H1 (cell line): ENCODE data around the gene CTCF. TPM values are rescaled to one million over a fixed set of nuclear protein-coding genes. Genes with fewer than 3 reads are reported as not detected.
A peak's percentile ranks its signal among the peaks of the same experiment; 100 is the strongest.

Experiments used
- CTCF ChIA-PET: fragments of 300-600 bp; sonication (Branson Sonifier 250); formaldehyde crosslinking; loops from one replicate; lab custom pipeline; 2021; ENCODE audit not compliant: partially characterized antibody; lab: Charles Lee
- POLR2A ChIA-PET: fragments of 300-600 bp; sonication (Branson Sonifier 250); formaldehyde crosslinking; loops from one replicate; lab custom pipeline; 2021; ENCODE audit warnings: inconsistent platforms; ENCODE audit not compliant: partially characterized antibody; lab: Charles Lee
- DNase-seq, 2 experiments: peaks; one replicate each; pipeline versions ENCODE4 v3.0.0 to v3.0.0-alpha.2; 2010 to 2022; ENCODE audit warnings: low spot score in 2 of 2, low read depth in 1 of 2, mixed read lengths in 1 of 2
- FAIRE-seq: peaks from 2 replicates; lab custom pipeline; 2011; peaks lifted over from hg19 to GRCh38; lab: Jason Lieb, UNC
- H2AFZ ChIP-seq: 2 replicates; pipeline ENCODE4 v1.8.1; 2012; ENCODE audit warnings: low read length, inconsistent platforms
- H2AK5ac ChIP-seq: 2 replicates; pipeline ENCODE4 v1.6.1; 2013; ENCODE audit warnings: low read depth, low read length
- H2BK120ac ChIP-seq: replicated peaks from 2 replicates; pipeline ENCODE3; 2013; ENCODE audit warnings: low read depth, low read length, inconsistent platforms
- H2BK12ac ChIP-seq: 2 replicates; pipeline ENCODE4 v1.6.1; 2013; ENCODE audit warnings: low read depth, low read length
- H2BK15ac ChIP-seq: 2 replicates; pipeline ENCODE4 v1.6.1; 2013; ENCODE audit warnings: low read length
- H2BK20ac ChIP-seq: 2 replicates; pipeline ENCODE4 v1.6.1; 2013; ENCODE audit warnings: low read length
- H2BK5ac ChIP-seq: 2 replicates; pipeline ENCODE4 v1.6.1; 2013; ENCODE audit warnings: low read depth, low read length
- H3K14ac ChIP-seq: 2 replicates; pipeline ENCODE4 v1.6.1; 2013; ENCODE audit warnings: inconsistent platforms; ENCODE audit not compliant: insufficient read length
- H3K18ac ChIP-seq: 2 replicates; pipeline ENCODE4 v1.6.1; 2013; ENCODE audit warnings: low read length; ENCODE audit errors: extremely low read depth
- H3K23ac ChIP-seq: 2 replicates; pipeline ENCODE4 v1.6.1; 2013; ENCODE audit warnings: inconsistent platforms; ENCODE audit not compliant: insufficient read length
- H3K23me2 ChIP-seq: 2 replicates; pipeline ENCODE4 v1.6.1; 2013; ENCODE audit warnings: low read depth, low read length
- H3K27ac ChIP-seq: 2 replicates; pipeline ENCODE4 v1.6.1; 2011; ENCODE audit warnings: low read depth, low read length, inconsistent platforms
- H3K27me3 ChIP-seq, 4 experiments: replicated peaks in 1 of 4; 1 replicate in 1 of 4; 2 replicates in 3 of 4; pipeline versions ENCODE4 v1.6.1 to v1.8.1; 2011 to 2013; ENCODE audit warnings: low read length in 3 of 4, mild to moderate bottlenecking in 3 of 4, inconsistent platforms in 2 of 4, mixed read lengths in 2 of 4, moderate library complexity in 1 of 4; ENCODE audit not compliant: control insufficient read depth in 3 of 4, insufficient read depth in 3 of 4; ENCODE audit errors: extremely low read depth in 1 of 4
- H3K36me3 ChIP-seq, 4 experiments: 2 replicates each; pipeline versions ENCODE4 v1.6.1 to v1.8.1; 2011 to 2013; ENCODE audit warnings: mild to moderate bottlenecking in 4 of 4, low read length in 3 of 4, moderate library complexity in 2 of 4, control low read depth in 1 of 4, inconsistent platforms in 1 of 4; ENCODE audit not compliant: insufficient read depth in 4 of 4, control insufficient read depth in 2 of 4
- H3K4ac ChIP-seq: replicated peaks from 2 replicates; pipeline ENCODE3; 2013; ENCODE audit warnings: low read length, low read depth, mixed read lengths, inconsistent platforms; ENCODE audit not compliant: insufficient read length
- H3K4me1 ChIP-seq, 4 experiments: replicated peaks in 1 of 4; 1 replicate in 1 of 4; 2 replicates in 3 of 4; pipeline versions ENCODE4 v1.6.1 to v1.8.1; 2011 to 2013; ENCODE audit warnings: low read length in 3 of 4, inconsistent platforms in 2 of 4, mixed read lengths in 1 of 4; ENCODE audit not compliant: insufficient read depth in 4 of 4, control insufficient read depth in 3 of 4
- H3K4me2 ChIP-seq, 2 experiments: 2 replicates each; pipeline versions ENCODE4 v1.6.1 to v1.8.1; 2011 to 2013; ENCODE audit warnings: low read depth in 2 of 2, low read length in 2 of 2, control low read depth in 1 of 2, inconsistent platforms in 1 of 2, mild to moderate bottlenecking in 1 of 2; ENCODE audit not compliant: insufficient read depth in 1 of 2
- H3K4me3 ChIP-seq, 4 experiments: fragments of 200-600, 300-600 bp in 1 of 4; sonication (generic), shearing (Covaris generic), sonication (Bioruptor Twin) in 1 of 4; 2 replicates each; pipeline versions ENCODE4 v1.5.1 to v1.8.1; 2011 to 2016; ENCODE audit warnings: low read length in 4 of 4, low read depth in 3 of 4, control low read depth in 2 of 4, inconsistent platforms in 2 of 4, mild to moderate bottlenecking in 2 of 4, mixed read lengths in 1 of 4, moderate library complexity in 1 of 4; ENCODE audit not compliant: insufficient read depth in 2 of 4; ENCODE audit errors: extremely low read depth in 1 of 4
- H3K56ac ChIP-seq: replicated peaks from 2 replicates; pipeline ENCODE3; 2013; ENCODE audit warnings: low read depth, mild to moderate bottlenecking, mixed read lengths, low read length, inconsistent platforms; ENCODE audit not compliant: insufficient read length
- H3K79me1 ChIP-seq: 2 replicates; pipeline ENCODE4 v1.6.1; 2013; ENCODE audit warnings: low read depth, low read length, control low read depth
- H3K79me2 ChIP-seq, 2 experiments: 2 replicates each; pipeline versions ENCODE4 v1.6.1 to v1.8.1; 2012 to 2013; ENCODE audit warnings: low read length in 2 of 2, mild to moderate bottlenecking in 2 of 2, inconsistent platforms in 1 of 2; ENCODE audit not compliant: insufficient read depth in 2 of 2, control insufficient read depth in 1 of 2
- H3K9ac ChIP-seq, 4 experiments: replicated peaks in 1 of 4; 1 replicate in 1 of 4; 2 replicates in 3 of 4; pipeline versions ENCODE4 v1.6.1 to v1.8.1; 2011 to 2013; ENCODE audit warnings: low read depth in 3 of 4, low read length in 3 of 4, control low read depth in 2 of 4, mild to moderate bottlenecking in 2 of 4, moderate library complexity in 2 of 4, inconsistent platforms in 1 of 4; ENCODE audit errors: extremely low read depth in 1 of 4
- H3K9me3 ChIP-seq, 2 experiments: 2 replicates each; pipeline versions ENCODE4 v1.6.1 to v1.8.1; 2012 to 2013; ENCODE audit warnings: mild to moderate bottlenecking in 2 of 2, moderate library complexity in 2 of 2, control low read depth in 1 of 2, inconsistent platforms in 1 of 2, low read depth in 1 of 2, low read length in 1 of 2, mixed read lengths in 1 of 2; ENCODE audit not compliant: insufficient read depth in 2 of 2
- H4K20me1 ChIP-seq, 2 experiments: replicated peaks in 1 of 2; 2 replicates each; pipeline versions ENCODE3 to v1.8.1; 2011 to 2013; ENCODE audit warnings: inconsistent platforms in 2 of 2, low read length in 2 of 2, mild to moderate bottlenecking in 1 of 2; ENCODE audit not compliant: insufficient read depth in 2 of 2, control insufficient read depth in 1 of 2
- H4K5ac ChIP-seq: 2 replicates; pipeline ENCODE4 v1.6.1; 2013; ENCODE audit warnings: low read length, low read depth, mixed read lengths, inconsistent platforms; ENCODE audit not compliant: insufficient read length
- H4K8ac ChIP-seq: 2 replicates; pipeline ENCODE4 v1.8.0; 2013; ENCODE audit warnings: mild to moderate bottlenecking, moderate library complexity, low read length, inconsistent platforms; ENCODE audit not compliant: insufficient read depth; ENCODE audit errors: extremely low read depth
- H4K91ac ChIP-seq: replicated peaks from 2 replicates; pipeline ENCODE3; 2013; ENCODE audit warnings: low read length, mixed read lengths, inconsistent platforms; ENCODE audit not compliant: insufficient read length
- BCL11A ChIP-seq, 2 experiments: IDR thresholded peaks; one replicate each; pipeline ENCODE4 v1.6.1; 2011; ENCODE audit warnings: low read depth in 2 of 2, low read length in 2 of 2, mild to moderate bottlenecking in 2 of 2
- BRCA1 ChIP-seq: IDR thresholded peaks from 2 replicates; pipeline ENCODE4 v1.6.1; 2012; ENCODE audit warnings: low read depth, low read length, improper control_type of control experiment
- CHD1 ChIP-seq: IDR thresholded peaks from 2 replicates; pipeline ENCODE4 v1.6.1; 2012; ENCODE audit warnings: low read depth, low read length, improper control_type of control experiment
- EGR1 ChIP-seq: IDR thresholded peaks from 2 replicates; pipeline ENCODE4 v1.6.1; 2011; ENCODE audit warnings: low read depth, low read length, borderline replicate concordance
- EZH2 ChIP-seq: fragments of 200-600 bp; sonication (generic); IDR thresholded peaks from 2 replicates; pipeline ENCODE4 v1.7.1; 2012; ENCODE audit warnings: low read depth, mild to moderate bottlenecking, moderate library complexity, low read length, inconsistent platforms; ENCODE audit not compliant: severe bottlenecking
- GABPA ChIP-seq: IDR thresholded peaks from 2 replicates; pipeline ENCODE4 v1.6.1; 2011; ENCODE audit warnings: mild to moderate bottlenecking, low read length, moderate library complexity, borderline replicate concordance; ENCODE audit not compliant: insufficient read depth
- KDM4A ChIP-seq: IDR thresholded peaks from one replicate; pipeline ENCODE4 v1.7.1; 2012; ENCODE audit warnings: low read depth, mild to moderate bottlenecking, moderate library complexity, low read length, inconsistent platforms; ENCODE audit not compliant: severe bottlenecking
- KDM5A ChIP-seq: fragments of 200-600 bp; IDR thresholded peaks from 2 replicates; pipeline ENCODE4 v1.7.1; 2012; ENCODE audit warnings: mild to moderate bottlenecking, low read length, inconsistent platforms, mixed read lengths
- MAFK ChIP-seq: IDR thresholded peaks from 2 replicates; pipeline ENCODE4 v1.6.1; 2012; ENCODE audit warnings: low read depth, mild to moderate bottlenecking, improper control_type of control experiment, low read length
- NANOG ChIP-seq: IDR thresholded peaks from 2 replicates; pipeline ENCODE4 v1.6.1; 2011; ENCODE audit warnings: low read length, low read depth, mild to moderate bottlenecking, inconsistent platforms; ENCODE audit not compliant: insufficient read depth, poor library complexity, severe bottlenecking
- POLR2A ChIP-seq, 2 experiments: IDR thresholded peaks; 1 replicate in 1 of 2; 2 replicates in 1 of 2; pipeline ENCODE4 v1.6.1; 2011; ENCODE audit warnings: low read depth in 2 of 2, low read length in 2 of 2, mild to moderate bottlenecking in 2 of 2; ENCODE audit errors: control extremely low read depth in 1 of 2
- POU5F1 ChIP-seq: IDR thresholded peaks from 2 replicates; pipeline ENCODE4 v1.6.1; 2011; ENCODE audit warnings: low read depth, mild to moderate bottlenecking, low read length, moderate library complexity
- SIX5 ChIP-seq: IDR thresholded peaks from 2 replicates; pipeline ENCODE4 v1.6.1; 2011; ENCODE audit warnings: mild to moderate bottlenecking, low read depth, low read length
- TBP ChIP-seq: IDR thresholded peaks from 2 replicates; pipeline ENCODE4 v1.6.1; 2011; ENCODE audit warnings: low read depth, low read length, improper control_type of control experiment
- WGBS, 2 experiments: shearing (Covaris generic) in 1 of 2; methylation state at CpG; one replicate each; pipeline versions ENCODE4 v1.1.6 to v1.1.7; 2013 to 2015; ENCODE audit warnings: low lambda C conversion rate in 2 of 2, mixed read lengths in 2 of 2, inconsistent platforms in 1 of 2, low coverage in 1 of 2, missing lambda C conversion rate in 1 of 2; ENCODE audit not compliant: insufficient replicate concordance in 2 of 2, insufficient coverage in 1 of 2, insufficient read length in 1 of 2; ENCODE audit errors: extremely low coverage in 1 of 2, missing lambda C conversion rate in 1 of 2; 5-methylcytosine and 5-hydroxymethylcytosine counted together
- polyA plus RNA-seq, 7 experiments: library from polyadenylated mRNA; depleted of rRNA in 3 of 7; stranded (reverse) in 5 of 7; unstranded in 2 of 7; fragments of >200 nt in 5 of 7; fragments of 200-250 nt in 2 of 7; gene quantifications; 1 replicate in 5 of 7; 2 replicates in 1 of 7; 4 replicates in 1 of 7; pipeline versions ENCODE4 v1.2.1 to v1.2.3, GENCODE V29; 2011 to 2013; ENCODE audit warnings: missing spikeins in 2 of 7, mixed read lengths in 2 of 7
- total RNA-seq: library from RNA; stranded (reverse); fragmentation: NEBNext Ultra II Directional; extraction: Animal tissue kit (Norgen Biotek cat#: 25700); gene quantifications from 2 replicates; pipeline ENCODE4 v1.2.1, GENCODE V29; 2021

Gene CTCF
- total and polyA plus RNA-seq, 2 of the 8 experiments (the other 6 are each of a cell fraction or from before 2014, with no cell fraction given), result 32.4 to 66.0 TPM

GRCh38 chr16:67560827-67561342 lies 1.4 kb upstream of the CTCF start:
- FAIRE-seq, result no peak
- TF ChIP-seq BRCA1 (no peak), KDM5A (no peak), NANOG (no peak), MAFK (no peak), KDM4A (no peak), TBP (no peak), POLR2A (IDR thresholded peaks at IDR 0.05; ENCODE audit: control extremely low read depth in 1 of 2, low read depth in 2 of 2, low read length in 2 of 2) (no peak), GABPA (no peak), POU5F1 (no peak), SIX5 (no peak), BCL11A (IDR thresholded peaks at IDR 0.05; ENCODE audit: low read depth in 2 of 2, low read length in 2 of 2) (no peak), EGR1 (no peak), CHD1 (no peak), EZH2 (no peak)

More at GRCh38 chr16:67560827-67561342, 1.4 kb upstream of the CTCF start:
- peaks cover 10% of the 10 kb centered on the region for H3K79me1 ChIP-seq
- H3K18ac ChIP-seq, result no peak overlapping the region
- ChIA-PET CTCF (interaction anchor here (1.0 to 10.4 kb wide), 9 partner anchors 13 to 103 kb away, joined by 3 to 108 read pairs (median 5); no protein-coding TSS in a partner anchor), POLR2A (interaction anchor here (1.0 to 8.4 kb wide), 13 partner anchors 10 to 340 kb away, joined by 3 to 105 read pairs (median 5); partner anchors contain the start of genes C16orf86, CARMIL2, ENKD1 and RIPOR1)
- no peak overlapping the region for H2BK5ac ChIP-seq
- H3K36me3 ChIP-seq, result no peaks in the 10 kb centered on the region
- H4K5ac ChIP-seq, result no peak overlapping the region
- no peak overlapping the region for H2AK5ac ChIP-seq
- H3K79me2 ChIP-seq, result peaks cover 9 to 48% of the 10 kb centered on the region in 2 experiments
- no peak overlapping the region for H3K14ac ChIP-seq
- no peak overlapping the region for H2BK120ac ChIP-seq
- H3K4me3 ChIP-seq, result peak overlapping the region; percentile 76 to 88 (median 82); a peak in 5 of 8 replicates
- H3K4me1 ChIP-seq, result peaks cover 0 to 7% (median 1%) of the 10 kb centered on the region in 4 experiments; a peak in 4 of 7 replicates
- no peak overlapping the region for H3K27ac ChIP-seq
- no peak overlapping the region for H2BK15ac ChIP-seq
- no peak for DNase-seq
- H3K9me3 ChIP-seq, result no peaks in the 10 kb centered on the region
- no peak overlapping the region for H2BK12ac ChIP-seq
- H4K91ac ChIP-seq, result no peak overlapping the region
- peaks cover 3% of the 10 kb centered on the region for H3K23me2 ChIP-seq
- no peak overlapping the region for H2BK20ac ChIP-seq
- H3K27me3 ChIP-seq, result no peaks in the 10 kb centered on the region
- no peak overlapping the region for H4K8ac ChIP-seq
- peaks cover 0 to 2% of the 10 kb centered on the region in 2 experiments for H4K20me1 ChIP-seq
- H3K56ac ChIP-seq, result no peak overlapping the region
- H3K9ac ChIP-seq, result peak overlapping the region in 1 of 4 experiments; percentile 72; a peak in 2 of 7 replicates
- H3K23ac ChIP-seq, result no peak overlapping the region
- no peak overlapping the region for H3K4ac ChIP-seq
- 96% methylated on average over 8 of the region's 8 CpGs; no CpG with 5 or more reads in 1 of the 2 experiments for WGBS, 2 experiments
- no peak overlapping the region for H2AFZ ChIP-seq
- peak overlapping the region; percentile 81 to 92 for H3K4me2 ChIP-seq
